HEK293 (cell line): ENCODE measurements around the gene NAT14.

ENCODE experiments used
- CTCF ChIP-seq: fragments of 450-650 bp; formaldehyde crosslinking; IDR thresholded peaks from 2 replicates; pipeline ENCODE4 v1.5.1; 2016; ENCODE audit warnings: missing biosample characterization, missing genetic modification characterization
- ZNF140 ChIP-seq: fragments of 450-650 bp; formaldehyde crosslinking; IDR thresholded peaks from 2 replicates; pipeline ENCODE4 v1.5.1; 2016; ENCODE audit warnings: missing biosample characterization, missing genetic modification characterization
- ZNF23 ChIP-seq: fragments of 450-650 bp; formaldehyde crosslinking; IDR thresholded peaks from 2 replicates; pipeline ENCODE4 v1.5.1; 2016; ENCODE audit warnings: missing biosample characterization, missing genetic modification characterization, borderline replicate concordance

- TF ChIP-seq ZNF140 (tag by site-specific recombination) (no peak), CTCF (tag by site-specific recombination) (no peak), ZNF23 (no peak)
Observed at GRCh38 chr19:55459950-55460657, 24.9 kb upstream of the NAT14 start.
